G401 (cell line): ENCODE data around the gene SCGB2A2. TPM values are rescaled to one million over a fixed set of nuclear protein-coding genes. Genes with fewer than 3 reads are reported as not detected.

Source experiments
- DNase-seq: peaks from one replicate; pipeline ENCODE4 v3.0.0-alpha.2; 2015; ENCODE audit warnings: low spot score
- in situ Hi-C: cut with HindIII; loops from 2 replicates; pipeline ENCODE4 v1.10.0; 2016; ENCODE audit warnings: low sequenced_read_pairs, mixed read lengths
- total RNA-seq: library from RNA; depleted of rRNA; stranded (reverse); fragments of >200 nt; shearing (Covaris generic); gene quantifications from 2 replicates; pipeline ENCODE4 v1.2.3, GENCODE V29; 2014; rRNA removed

The SCGB2A2 gene
- total RNA-seq, 1 experiment from 2014 or later, result not detected

DNA sequence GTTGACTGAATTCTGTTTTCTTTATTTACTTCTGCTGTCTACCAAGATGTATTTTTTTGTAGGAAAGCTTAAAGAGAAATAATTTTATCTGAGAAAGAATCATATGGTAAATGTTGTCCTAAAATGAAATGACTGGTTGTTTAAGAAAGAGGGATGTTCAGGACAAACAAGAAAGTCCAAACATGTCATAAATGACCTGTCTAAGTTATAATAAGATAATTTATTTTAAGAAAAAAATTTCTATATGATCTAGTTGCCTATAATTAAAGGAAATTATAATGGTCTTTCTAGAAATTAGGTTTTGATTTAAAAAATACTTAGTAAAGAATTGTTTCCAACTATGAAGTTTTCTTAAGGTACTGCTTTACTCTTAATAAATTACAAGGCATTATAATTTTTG is 10.5 kb downstream of the SCGB2A2 start:
- no peak for DNase-seq

DNA sequence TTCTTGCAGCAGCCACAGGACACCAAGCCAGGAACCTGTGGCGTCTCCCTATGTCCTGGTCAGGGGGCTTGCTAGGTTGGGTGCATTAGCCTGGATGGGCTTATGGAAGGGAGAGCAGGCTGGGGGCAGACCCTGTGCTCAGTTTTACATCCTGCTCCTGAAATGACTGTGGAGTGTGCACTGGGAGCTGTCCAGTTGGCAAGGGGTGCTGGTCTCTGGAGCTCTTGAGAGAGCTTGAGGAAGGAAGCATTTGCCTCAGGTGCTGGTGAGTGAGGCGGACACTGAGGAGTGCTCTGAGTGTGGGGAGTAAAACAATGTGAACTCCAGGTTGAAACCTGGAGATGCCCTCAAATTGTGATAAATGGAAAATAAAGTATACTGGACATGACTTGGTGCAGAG is 25.5 kb downstream of the SCGB2A2 start:
- DNase-seq, result no peak
- in situ Hi-C loops, result no loop called here

More for the DNA sequence above, 10.5 kb downstream of the SCGB2A2 start:
- in situ Hi-C loops, result no loop called here

DNA sequence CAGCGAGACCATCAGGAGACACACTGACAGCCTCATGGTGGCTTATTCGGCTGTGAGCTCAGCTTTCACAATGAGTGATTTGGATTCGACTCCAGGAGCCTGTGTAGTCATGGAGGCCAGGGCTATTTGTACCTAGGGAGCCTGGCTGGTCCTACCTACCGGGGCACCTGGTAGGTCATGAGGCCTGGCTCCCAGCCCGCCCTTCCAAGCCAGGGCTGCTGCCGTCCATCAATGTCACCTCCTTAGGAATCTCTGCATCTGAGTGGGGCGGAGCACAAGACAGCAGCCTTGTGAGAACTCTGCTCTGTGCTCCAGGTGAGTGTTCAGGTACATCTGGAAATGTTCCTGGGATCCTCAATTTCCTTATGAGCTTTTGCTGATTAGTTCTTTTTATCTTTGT is 29.0 kb downstream of the SCGB2A2 start, which contains the start of gene SCGB1D4:
SCGB1D4 (minus strand) TSS at position 101 of the 400 bp plus-strand sequence; CDS start at position 36, 65 bp downstream.
- in situ Hi-C loops, result no loop called here
- no peak for DNase-seq

DNA sequence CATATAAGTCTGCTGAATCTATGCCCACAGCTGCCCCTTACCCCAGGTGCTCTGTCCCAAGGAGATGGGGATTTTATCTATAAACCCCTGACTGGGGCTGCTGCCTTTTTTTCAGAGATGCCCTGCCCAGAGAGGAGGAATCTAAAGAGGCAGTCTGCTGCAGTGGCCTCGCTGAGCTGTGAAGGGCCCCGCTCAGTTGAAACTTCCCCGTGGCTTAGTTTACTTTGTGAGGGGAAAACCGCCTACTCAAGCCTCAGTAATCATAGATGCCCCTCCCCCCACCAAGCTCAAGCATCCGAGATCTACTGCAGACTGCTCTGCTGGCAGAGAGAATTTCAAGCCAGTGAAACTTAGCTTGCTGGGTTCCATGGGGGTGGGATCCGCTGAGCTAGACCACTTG is 36.3 kb downstream of the SCGB2A2 start:
- no peak for DNase-seq
- in situ Hi-C loops, result no loop called here

DNA sequence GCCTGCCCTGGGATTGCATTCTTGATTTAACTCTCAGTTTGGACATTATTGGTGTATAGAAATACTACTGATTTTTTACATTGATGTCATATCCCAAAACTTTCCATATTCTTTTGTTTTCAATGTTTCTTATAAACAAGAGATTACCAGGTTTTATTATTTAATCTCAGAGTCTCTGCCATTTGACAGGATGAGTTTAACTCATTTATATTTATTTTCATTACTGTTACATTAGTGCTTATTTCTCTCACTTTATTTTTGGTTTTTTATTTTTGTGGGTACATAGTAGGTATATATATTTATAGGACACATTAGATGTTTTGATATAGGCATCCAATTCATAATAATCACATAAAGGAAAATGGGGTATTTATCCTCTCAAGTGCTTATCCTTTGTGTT is 38.0 kb downstream of the SCGB2A2 start:
- in situ Hi-C loops, result no loop called here

DNA sequence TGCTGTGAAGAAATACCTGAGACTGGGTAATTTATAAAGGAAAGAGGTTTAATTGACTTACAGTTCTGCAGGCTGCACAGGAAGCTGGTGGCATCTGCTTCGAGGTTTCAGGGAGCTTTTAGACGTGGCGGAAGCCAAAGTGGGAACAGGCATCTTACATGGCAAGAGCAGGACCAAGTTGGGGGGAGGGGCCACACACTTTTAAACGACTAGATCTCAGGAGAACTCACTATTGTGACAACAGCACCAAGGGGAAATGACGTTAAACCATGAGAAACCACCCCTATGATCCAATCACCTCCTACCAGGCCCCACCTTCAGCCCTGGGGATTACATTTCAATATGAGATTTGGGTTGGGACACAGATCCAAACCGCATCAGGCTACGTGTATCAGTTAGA is 40.0 kb downstream of the SCGB2A2 start:
- in situ Hi-C loops, result no loop called here
- DNase-seq, result no peak

More for the DNA sequence above, 38.0 kb downstream of the SCGB2A2 start:
- no peak for DNase-seq

DNA sequence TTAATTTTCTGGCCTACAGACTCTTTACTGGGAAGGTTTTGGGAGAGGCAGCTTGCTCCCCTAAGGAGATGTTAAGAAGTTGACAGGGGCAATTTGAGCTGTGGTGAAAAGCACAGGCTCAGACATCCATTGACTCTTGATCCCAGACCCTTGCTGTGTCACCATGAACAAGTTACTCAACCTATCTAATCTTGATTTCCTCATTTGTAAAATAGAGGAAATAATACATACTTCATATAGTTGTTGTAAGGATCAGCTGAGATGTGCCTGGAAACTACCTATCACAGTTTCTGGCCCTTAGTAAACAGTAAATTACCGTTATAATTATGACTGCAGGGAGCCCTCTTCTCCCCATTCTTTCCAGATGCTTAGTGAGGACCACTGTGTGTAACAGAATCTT is 45.5 kb downstream of the SCGB2A2 start:
- in situ Hi-C loops, result no loop called here
- DNase-seq, result no peak

DNA sequence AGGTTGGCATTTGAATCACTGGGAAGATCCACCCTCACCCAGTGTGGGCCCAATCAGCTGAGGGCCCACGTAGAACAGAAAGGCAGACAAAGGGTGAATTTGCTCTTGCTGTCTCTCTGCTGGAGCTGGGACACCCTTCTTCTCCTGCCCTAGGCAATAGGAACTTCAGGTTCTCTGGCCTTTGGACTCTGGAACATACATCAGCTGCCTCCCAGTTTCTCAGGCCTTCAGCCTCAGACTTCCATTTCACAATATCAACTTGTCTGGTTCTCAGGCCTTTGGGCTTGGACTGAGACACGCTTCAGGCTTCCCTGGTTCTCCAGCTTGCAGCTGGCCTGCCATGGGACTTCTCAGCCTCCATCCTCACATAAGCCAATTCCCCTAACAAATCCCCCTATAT is 52.6 kb downstream of the SCGB2A2 start:
- DNase-seq, result no peak
- in situ Hi-C loops, result no loop called here

Other genes with a start within 250 kb of the SCGB2A2 start
- gene INCENP, start 146.1 kb upstream of the SCGB2A2 start, total RNA-seq, result 73.7 and 84.8 TPM in 2 replicates
- gene SCGB1D1, start 79.9 kb upstream of the SCGB2A2 start, total RNA-seq, result not detected in 2 replicates
- not detected in 2 replicates for gene SCGB2A1, start 61.5 kb upstream of the SCGB2A2 start, total RNA-seq
- gene SCGB1D2, start 27.9 kb upstream of the SCGB2A2 start, total RNA-seq, result not detected in 2 replicates
- not detected in 2 replicates for gene SCGB1D4, start 28.9 kb downstream of the SCGB2A2 start, total RNA-seq
- gene ASRGL1, start 67.3 kb downstream of the SCGB2A2 start, total RNA-seq, result 26.6 and 28.1 TPM in 2 replicates
- not detected in 2 replicates for gene SCGB1A1, start 148.9 kb downstream of the SCGB2A2 start, total RNA-seq